Activated CD4-positive, alpha-beta T cell treated with anti-CD3 and anti-CD28 coated beads, Interleukin-2, Interleukin-6, amounts not matched to agents 100 ng/mL and 50 ng/mL, durations not matched to agents 16 hours and 8 hours (primary cell): ENCODE data around the gene SDK1.

Experiments used
- DNase-seq: peaks from one replicate; pipeline ENCODE4 v3.0.0-alpha.2; 2020

Gene SDK1

DNA sequence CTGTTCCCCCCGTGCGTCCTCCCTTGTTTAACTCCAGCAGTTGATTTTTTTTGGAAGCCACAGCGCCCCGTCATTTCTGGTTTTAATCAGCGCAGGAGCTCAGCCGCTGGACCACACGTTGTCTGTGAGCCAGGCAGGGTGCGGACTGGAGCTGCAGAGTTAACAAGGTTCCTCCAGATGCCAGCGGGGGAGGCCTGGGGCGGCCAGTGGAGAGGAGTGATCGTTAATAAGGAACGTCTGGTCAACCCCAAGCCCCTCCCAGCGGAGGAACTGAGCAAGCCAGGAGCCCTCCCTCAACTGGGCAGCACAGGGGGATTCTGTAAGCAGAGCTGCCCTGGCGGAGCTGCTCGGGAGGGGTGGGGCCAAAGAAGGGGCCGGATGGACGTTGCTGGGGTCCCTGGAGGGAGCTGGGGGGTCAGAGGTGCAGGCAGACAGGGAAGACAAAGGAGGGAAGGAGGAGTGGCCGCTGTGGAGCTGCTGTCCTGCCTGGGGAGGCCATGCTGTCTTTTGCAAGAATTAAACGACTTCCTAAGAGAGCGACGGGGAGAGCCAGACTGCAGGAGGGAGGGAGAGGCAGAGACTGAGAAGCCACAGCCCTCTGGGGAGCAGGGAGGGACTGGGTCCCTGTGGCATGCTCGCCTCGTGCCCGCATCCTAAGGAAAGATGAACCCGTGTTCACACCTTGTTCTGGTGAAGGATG is 843.9 kb downstream of the SDK1 start:
- no peak for DNase-seq

DNA sequence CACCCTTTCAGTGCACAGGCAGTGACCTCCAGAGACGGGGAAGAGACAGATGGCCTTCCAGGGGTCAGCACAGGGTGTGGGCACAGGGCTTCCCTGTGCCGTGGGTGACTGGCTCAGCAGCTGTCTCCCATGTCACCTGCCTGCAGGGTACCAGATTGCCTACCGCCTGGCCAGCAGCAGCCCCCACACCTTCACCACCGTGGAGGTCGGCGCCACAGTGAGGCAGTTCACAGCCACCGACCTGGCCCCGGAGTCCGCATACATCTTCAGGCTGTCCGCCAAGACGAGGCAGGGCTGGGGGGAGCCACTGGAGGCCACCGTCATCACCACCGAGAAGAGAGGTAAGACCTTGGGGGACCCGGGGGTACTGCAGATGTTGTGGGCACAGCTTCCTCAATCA is 844.5 kb downstream of the SDK1 start:
- DNase-seq: no peak

DNA sequence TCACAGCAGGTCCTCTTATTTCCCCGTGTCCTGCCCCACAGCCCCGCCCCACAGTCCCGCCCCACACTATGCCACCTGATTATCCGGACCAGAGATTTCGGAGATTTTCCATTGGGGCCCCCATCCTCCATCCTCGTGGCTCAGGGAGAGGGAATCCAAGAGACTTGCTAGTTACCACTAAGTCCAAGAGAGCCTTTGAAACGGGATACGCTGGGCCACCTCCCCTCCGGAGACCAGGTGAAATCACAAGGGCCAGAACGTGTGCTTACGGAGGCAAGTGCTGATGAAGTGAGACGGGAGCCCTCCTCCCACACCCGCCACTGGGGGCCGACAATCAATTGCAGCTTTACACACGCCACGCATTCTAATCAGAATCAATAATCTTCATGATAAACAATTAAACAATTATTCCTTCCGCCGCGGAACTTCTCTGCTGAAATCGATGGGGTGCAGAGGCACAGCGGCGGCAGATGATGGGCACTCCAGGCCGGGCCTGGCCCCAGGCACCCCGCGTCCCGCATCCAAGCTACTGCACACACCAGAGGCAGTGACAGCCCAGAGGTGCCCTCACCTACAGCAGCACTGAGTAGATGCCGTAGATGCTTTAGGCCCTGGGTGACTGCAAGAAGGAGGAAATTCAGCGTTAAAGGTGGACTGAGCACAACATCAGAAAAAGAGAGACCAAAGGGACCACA is 847.0 kb downstream of the SDK1 start:
- DNase-seq: no peak

DNA sequence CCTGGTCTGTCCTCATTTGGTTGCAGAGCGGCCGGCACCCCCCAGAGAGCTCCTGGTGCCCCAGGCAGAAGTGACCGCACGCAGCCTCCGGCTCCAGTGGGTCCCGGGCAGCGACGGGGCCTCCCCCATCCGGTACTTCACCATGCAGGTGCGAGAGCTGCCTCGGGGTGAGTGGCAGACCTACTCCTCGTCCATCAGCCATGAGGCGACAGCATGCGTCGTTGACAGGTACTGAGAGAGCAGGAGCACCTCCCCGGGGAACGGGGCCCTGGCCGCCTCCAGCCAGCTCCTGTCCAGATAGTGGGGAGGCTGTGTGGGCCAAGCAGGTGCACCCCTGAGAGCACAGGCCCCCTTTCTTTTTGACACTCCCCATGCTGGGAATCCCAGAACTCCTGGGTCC is 848.2 kb downstream of the SDK1 start:
- DNase-seq: no peak

DNA sequence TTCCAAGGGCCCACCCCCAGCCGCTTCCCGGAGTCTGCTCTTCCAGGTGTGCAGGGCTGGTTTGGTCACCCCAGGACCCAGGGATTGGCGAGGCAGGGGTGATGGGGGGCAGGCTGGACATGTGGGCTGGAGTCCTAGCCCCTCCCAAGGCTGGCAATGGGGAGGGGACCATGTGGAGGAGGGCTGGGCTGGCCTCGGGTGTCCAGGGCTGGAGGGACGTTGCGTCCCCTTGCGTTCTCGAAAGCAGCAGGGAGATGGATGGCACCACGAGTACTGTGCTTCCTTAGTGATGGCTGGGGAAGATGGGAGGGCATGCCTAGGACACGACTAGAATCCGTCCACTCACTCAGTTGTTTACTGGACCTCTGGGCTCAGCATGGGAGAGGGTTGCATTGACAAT is 848.6 kb downstream of the SDK1 start:
- DNase-seq: no peak

DNA sequence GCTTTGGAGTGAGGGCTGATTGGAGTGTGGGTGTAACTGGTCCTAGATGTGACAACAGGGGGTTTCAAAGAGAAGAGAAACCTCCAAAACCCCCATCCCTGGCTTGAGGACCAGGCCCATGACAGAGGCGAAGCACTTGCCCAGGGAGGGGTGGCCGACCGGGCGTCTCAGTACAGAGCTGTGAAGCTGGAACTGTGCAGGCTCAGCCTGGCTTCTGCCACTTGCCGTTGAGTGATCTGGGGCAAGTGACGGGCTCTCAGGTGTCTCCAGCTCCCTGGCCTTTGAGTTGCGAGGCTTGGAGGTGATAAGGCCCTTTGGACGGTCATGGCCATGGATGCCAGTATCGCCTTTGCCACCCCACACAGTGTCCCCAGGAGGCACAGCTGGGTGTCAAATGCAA is 849.7 kb downstream of the SDK1 start:
- no peak for DNase-seq

DNA sequence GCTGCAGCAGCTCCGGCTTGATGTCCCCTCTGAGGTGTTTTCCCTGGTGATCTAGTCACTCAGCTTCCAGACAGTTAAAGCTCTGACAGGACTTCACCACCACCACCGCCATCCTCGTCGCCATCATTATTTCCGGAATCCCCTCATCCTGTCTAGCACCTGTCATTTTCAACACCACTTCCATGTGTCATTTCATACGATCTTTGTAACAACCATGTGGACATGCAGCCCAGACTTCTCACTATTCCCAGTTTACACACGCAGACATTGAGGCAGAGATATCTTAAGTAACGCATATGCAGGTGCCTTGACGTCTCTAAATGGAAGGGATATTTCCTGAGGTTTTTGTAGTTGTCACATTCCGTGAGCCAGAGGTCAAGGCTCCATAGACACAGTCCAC is 850.5 kb downstream of the SDK1 start:
- no peak for DNase-seq

DNA sequence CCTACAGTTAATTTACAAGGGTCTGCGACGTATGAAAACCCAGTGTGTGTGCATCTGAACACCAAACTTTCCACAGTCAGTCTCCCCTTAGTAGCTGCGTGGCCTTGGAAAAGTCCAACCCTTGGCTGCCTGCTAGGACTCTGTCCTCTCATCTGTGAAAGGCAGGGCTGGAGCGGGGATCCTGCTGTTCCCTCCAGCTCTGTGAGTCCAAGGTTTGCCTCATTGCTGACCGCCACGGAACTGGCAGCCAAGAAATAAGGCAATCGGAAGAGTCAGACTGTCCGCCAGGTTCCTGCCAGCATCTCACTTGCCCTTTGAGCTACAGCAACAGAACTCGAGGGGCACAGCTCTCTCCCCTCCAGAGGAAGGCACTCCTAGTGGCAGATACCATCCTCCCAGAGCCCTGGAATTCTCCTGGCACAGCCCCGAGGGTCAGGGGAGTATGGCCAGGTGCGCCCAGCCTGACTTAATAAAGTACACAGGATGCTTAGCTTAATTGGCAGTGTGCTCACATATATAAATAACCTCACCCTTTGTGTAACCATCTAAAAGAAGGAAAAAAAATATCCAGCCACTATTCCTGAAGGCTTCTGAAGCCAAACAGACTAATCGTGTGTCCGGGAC is 851.0 kb downstream of the SDK1 start:
- no peak for DNase-seq

DNA sequence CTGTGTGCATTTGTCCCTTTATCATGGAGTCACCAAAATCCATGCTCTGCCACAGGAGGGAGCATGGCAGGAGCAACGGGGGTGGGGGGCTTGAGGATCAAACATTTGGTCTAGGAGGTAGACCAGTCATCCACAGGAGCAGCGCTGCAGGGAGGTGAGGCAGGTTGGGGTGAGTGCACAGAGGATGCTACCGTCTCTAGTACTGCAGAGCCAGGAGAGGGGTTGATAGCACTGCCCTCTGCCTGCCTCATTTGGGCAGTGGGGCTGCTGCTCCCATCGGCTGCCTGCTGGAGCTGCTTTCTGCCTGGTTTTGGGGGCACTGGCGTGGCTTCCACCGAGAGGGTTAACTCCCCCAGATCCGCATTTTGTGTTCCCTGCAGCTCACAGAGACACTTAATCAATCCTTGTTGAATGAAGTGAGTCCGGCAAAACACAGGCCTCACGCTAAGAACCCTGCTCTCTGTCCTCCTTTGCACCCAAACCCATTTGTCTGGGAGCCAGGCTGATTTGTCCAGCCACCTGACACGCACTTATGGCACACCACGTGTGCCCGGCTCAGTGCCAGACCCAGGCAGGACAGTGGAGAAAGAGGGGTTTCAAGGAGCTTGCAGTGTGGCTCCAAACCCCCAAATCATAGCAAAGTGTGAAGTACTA is 854.0 kb downstream of the SDK1 start:
- no peak for DNase-seq

DNA sequence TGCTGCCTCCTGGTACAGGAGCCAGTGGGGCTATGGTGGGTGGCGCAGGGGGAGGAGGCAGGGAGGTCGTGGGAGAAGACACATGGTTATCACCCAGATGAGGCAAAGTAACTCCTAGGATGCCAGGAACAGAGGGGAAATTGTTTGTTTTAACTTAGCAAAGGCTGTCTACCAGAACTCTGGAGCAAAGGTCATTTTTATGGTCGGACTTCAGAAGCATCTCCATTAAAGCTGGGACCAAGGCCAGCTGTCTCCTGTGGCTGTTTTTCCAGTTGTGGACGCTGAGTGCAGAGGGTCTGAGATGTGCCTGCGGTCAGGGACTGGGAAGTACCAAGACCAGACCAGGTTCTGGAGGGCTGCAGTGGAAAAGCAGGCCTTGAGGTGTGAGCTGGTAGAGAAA is 855.1 kb downstream of the SDK1 start:
- DNase-seq: no peak

DNA sequence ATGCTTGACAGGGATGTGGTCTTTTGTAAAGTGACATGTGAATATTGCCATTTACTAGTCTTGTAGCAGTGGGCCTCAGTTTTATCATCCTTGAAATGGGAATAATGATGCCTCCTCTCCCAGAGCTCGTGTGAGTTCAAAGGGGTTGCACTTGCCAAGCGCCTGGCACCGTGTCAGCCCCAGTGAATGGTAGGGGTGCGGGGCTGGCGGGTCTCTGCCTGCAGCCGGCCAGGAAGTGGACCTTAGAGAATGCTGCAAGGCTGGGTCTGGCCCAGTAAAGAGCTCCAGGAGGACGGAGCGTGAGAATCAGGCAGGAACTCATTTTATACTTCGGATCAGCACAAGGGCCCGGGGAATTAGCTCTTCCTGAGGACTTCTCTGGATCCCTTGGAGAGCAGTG is 856.6 kb downstream of the SDK1 start:
- no peak for DNase-seq

DNA sequence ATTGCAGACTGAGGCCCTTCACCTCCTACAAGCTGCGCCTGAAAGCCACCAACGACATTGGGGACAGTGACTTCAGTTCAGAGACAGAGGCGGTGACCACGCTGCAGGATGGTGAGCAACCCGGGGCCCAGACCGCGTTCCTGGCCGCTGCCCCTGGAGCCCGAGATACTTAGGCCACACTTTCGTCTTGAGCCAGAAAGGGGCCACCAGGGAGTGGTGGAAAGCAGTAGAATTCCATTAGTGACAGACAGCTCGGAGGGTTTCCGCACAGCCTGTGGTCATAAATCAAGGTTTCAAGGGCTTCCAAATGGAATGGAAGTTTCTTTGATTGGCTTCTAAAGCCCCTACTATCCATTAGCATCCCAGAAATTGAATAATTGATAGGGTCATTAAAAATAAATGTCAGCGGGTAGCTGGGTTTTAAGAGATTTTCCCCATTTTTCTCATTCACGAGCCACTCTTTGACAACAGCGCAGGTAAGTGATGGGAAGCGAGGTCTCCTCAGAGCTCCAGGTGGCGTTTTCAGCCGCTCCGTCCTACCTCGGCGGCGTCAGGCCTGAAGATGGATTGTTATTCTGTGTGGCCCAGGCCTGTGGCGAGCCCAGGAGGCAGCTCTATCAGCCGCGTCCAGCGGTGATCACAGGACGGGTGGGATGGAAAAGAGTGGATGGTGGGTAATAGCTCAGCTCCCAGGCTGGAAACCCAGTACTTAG is 857.5 kb downstream of the SDK1 start:
- no peak for DNase-seq

DNA sequence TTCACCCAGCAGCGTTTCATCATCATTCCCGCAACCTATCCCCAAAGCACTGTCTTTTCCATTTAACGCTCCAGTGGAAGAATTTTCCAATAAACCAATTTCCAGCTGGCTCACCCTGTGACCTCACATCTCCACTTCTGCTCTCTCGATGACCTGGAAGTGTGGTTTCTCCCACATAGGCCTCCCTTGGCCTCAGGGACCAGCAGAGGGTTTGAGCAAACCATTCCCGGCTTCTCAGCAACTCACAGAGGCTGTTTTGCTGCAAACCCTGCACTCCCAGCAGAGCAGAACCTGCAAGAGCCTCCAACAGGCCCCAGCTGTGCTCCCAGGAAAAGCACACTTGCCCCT is 858.1 kb downstream of the SDK1 start:
- no peak for DNase-seq

DNA sequence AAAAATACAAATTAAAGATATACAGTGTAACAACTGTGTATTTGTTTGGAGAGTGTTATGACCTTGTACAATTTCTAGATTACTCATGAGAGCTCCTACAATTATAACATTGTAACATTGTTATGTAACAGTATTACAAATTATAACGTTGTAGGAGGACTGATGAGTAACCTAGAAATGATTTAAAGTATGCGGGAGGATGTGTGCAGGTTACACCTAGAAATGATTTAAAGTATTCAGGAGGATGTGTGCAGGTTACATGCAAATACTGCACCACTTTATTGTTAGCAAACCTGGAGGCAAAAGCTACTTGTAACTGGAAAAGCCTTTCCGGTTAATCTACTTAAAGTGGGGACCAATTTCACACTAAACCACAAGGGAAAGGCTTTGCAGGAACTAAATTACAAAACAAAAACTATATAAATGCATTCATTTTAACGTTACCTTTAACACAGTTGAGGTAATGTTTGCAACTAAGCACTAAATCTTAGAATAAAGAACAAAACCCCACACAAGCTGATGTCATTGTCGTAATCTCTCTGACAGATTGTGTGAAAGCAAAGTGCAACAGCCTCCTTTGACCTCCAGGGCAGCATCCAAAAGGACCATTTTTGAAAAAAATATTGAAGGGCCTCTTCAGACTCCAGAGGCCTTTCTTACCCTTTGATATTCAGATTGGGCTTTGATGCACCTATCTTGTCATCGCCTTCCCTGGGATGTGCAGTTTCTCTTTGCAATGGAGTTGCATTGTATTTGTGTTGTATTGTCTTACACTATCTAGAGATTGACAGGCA is 858.9 kb downstream of the SDK1 start:
- no peak for DNase-seq

DNA sequence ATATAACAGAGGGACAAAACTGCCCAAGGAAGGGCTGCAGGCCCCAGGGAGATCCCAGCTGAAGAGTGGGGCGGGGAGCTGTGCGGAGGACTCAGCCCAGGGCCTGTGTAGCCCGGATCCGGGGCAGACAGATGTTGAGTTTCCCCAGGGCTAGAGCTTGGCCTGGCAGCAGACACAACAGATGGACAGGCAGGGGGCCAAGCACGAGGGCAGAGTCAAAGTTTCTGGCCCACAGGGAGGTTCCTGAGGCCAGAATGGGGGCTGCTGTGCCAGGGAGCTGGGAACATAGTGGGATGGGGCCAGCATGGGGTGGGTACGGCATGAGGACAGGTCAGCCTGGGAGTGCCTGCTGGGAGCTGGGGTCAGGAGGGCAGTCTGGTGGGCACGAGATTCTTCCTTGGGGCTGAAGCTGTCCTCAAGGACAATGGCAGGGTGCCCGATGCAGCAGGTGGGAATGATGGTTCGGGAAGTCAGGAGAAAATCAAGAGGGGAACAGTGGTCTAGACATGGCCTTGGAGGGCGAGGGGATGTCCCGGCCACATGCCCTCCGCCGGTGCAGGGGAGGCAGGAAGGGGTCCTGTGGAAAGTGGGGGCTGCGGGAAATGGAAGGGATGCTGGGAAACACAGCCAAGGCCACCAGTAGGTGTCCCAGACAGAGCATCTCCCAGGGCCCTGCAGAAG is 862.0 kb downstream of the SDK1 start:
- no peak for DNase-seq

DNA sequence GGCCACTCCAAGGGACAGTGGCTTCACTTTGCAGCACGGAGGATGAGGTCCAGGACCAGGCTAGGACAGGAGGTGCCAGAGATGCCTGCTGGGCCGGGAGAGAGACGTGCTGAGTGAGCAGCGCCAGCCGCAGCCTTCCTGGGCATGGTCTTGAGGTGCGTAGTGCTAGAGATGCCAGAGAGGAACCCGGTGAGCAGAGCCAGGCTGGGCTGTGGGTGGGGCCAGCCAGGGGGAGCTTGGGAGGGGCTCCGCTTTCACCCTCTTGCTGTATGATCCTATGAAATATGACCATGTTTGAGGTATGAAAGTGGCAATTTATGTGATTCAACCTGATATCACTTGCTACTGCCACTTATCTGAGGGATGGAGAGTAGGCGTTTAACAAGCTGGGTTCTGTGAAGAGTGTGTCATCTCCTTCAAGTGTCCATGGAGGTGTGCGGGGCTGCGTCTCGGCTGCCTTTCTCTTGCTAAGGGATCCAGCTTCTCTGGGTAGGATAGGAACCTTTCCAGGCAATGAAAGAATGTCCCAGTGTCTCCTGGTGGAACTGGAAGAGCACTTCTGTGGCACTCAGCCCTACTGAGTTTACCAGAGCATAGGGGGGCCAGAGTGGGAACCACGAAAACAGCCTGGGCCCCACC is 862.6 kb downstream of the SDK1 start:
- DNase-seq: no peak

DNA sequence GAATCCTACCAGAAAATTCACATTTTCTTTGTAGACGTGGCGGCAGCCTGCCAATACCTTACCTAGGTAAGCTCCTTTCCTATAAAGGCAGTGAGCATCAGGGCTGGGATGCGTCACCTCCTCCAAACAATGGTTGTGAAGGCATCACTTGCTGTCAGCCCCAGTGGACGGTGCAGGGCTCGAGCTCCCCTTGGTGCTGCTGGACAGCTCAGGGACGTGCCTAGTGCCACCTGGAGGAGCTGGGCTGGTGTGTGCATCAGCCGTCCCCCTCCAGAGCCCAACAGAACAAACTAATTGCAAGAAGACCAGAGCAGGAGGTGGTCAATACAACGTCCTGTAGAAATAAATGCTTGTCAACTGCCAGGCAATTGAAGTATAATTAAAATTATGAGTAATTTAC is 863.5 kb downstream of the SDK1 start:
- no peak for DNase-seq

DNA sequence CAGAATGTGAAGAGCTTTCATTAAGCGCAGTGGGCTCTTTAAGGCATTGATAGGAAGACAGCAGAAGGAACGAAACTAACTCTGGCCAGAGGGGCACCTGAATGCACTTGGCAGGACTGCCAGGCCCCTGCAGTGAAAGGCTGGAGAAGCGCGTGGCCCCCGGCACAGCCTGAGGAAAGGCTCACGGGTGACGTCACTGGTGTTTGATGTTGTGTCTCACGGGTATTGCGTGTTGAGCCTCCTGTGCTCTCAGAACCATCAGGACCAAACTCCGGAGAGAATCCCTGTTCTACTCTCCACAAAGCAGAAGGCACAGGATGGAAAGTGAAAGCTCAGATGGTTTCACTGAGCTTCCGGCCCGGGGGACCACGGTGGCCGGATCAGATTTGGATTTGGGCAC is 865.3 kb downstream of the SDK1 start:
- no peak for DNase-seq

DNA sequence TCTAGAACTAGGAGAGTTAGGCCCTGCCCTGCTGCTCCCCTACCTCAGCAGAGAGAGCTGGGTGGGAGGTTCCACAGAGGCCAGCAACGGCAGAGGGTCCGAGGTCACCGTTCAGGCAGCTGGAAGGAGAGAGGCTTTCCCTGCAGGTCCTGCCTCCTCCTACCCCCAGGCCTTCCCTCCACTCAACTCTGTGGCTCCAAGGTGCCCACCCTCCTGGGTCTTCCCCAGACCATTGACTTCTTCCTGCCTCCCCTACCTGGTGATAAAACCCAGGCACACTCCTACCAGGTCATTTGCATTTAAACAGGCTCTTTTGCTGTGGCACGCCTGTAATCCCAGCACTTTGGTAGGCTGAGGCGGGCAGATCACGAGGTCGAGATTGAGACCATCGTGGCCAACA is 865.8 kb downstream of the SDK1 start:
- no peak for DNase-seq

DNA sequence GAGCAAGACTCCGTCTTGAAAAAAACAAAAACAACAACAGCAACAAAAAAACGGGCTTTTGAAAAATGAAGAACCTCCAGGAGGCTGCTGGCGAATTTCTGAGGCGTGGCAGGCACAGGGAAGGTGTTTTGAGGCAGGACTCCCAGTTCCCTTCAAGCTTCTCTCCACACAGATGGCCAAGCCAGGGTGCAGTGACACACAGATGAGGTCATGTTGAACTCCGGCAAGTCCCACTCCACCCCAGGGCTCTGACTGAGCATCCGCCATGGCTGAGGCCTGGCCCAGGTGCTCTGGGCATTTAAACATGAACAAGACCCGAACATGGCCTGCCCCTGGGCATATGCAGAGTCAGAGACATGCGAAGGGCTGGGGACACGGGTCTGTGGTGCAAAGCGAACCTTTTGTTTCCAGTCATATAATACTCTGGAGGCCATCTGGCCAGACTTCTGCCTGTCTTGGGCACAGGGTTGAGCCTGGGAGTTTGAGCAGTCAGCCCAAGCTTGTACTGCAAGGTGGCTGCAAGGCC is 866.4 kb downstream of the SDK1 start:
- no peak for DNase-seq

DNA sequence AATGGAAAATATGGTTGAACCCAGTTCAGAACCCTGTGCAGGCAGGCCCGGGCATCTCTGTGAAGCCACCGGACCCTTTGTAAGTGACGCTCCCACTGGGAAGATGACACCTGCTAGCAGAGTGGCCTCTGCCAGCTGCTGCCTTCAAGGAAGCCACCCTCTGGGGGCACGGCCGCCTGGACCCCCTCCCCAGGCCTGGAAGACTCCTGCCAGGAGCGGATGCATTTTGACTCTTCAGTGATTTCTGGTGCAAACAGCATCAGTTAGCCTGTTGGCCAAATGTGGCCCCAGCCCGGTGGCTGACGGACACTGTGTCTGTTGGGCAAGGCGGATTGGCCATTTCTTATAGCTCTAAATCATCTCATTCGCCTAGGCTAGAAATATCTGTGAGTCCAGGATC is 867.0 kb downstream of the SDK1 start:
- DNase-seq: no peak
